Measurements from ENCODE around the gene CPSF4. TPM values are rescaled to one million over a fixed set of nuclear protein-coding genes. Genes with fewer than 3 reads are reported as not detected.
A peak's percentile ranks its signal among the peaks of the same experiment; 100 is the strongest.

CPSF4 gene
- total RNA-seq, 4 donors from 2014 or later: 34.3 to 77.9 (median 50.1) TPM

- peak; percentile 52 to 54 for DNase-seq (ENCODE audit: low spot score in 2 of 2)
- H3K27me3 ChIP-seq: no peaks in the 10 kb centered on the region
- peaks cover 0 to 58% (median 20%) of the 10 kb centered on the region in 4 donors for H3K4me1 ChIP-seq
- H3K27ac ChIP-seq: peak overlapping the region; percentile 70 to 88 (median 76)
- 4 to 11% methylated on average over 31 to 39 of the region's 68 CpGs for WGBS, 2 donors
- no peaks in the 10 kb centered on the region for H3K9me3 ChIP-seq
- H3K4me3 ChIP-seq: peak overlapping the region; percentile 32 to 53 (median 48)
- TF ChIP-seq CTCF (IDR thresholded peaks at IDR 0.05) (no peak), POLR2A (IDR thresholded peaks at IDR 0.05) (peak in 1 of 2 donors; percentile 31), EP300 (IDR thresholded peaks at IDR 0.05) (peak in 1 of 2 donors; percentile 78)
- peaks cover 0 to 89% (median 16%) of the 10 kb centered on the region in 3 donors for H3K36me3 ChIP-seq
Observed at GRCh38 chr7:99392659-99393354, 45.9 kb upstream of the CPSF4 start.

- peak overlapping the region; percentile 32 to 53 (median 48) for H3K4me3 ChIP-seq
- TF ChIP-seq CTCF (IDR thresholded peaks at IDR 0.05): no peak
- DNase-seq (ENCODE audit: low spot score in 2 of 2): no peak
- H3K27ac ChIP-seq: peak overlapping the region; percentile 70 to 88 (median 76)
- 47 to 63% methylated on average over 26 to 29 of the region's 30 CpGs for WGBS, 2 donors
- H3K27me3 ChIP-seq: no peaks in the 10 kb centered on the region
- H3K9me3 ChIP-seq: no peaks in the 10 kb centered on the region
- peaks cover 0 to 89% (median 9%) of the 10 kb centered on the region in 3 donors for H3K36me3 ChIP-seq
- peaks cover 0 to 64% (median 20%) of the 10 kb centered on the region in 4 donors for H3K4me1 ChIP-seq
Observed at GRCh38 chr7:99393355-99394187, 45.2 kb upstream of the CPSF4 start.

- no peak for TF ChIP-seq POLR2A (IDR thresholded peaks at IDR 0.05)
- TF ChIP-seq CTCF (IDR thresholded peaks at IDR 0.05): no peak
- no peak for TF ChIP-seq EP300 (IDR thresholded peaks at IDR 0.05)
- no peak overlapping the region for H3K4me3 ChIP-seq
- H3K4me1 ChIP-seq: peaks cover 0 to 69% (median 20%) of the 10 kb centered on the region in 4 donors
- H3K27ac ChIP-seq: peak overlapping the region in 1 of 4 donors; percentile 88
- H3K9me3 ChIP-seq: no peaks in the 10 kb centered on the region
- no peak for DNase-seq (ENCODE audit: low spot score in 2 of 2)
- WGBS, 2 donors: 66 to 100% methylated on average over 2 to 4 of the region's 4 CpGs
- H3K27me3 ChIP-seq: no peaks in the 10 kb centered on the region
- peaks cover 0 to 89% (median 9%) of the 10 kb centered on the region in 3 donors for H3K36me3 ChIP-seq
Observed at GRCh38 chr7:99394188-99394502, 44.6 kb upstream of the CPSF4 start.

- Histone ChIP-seq H3K4me3 (no peak overlapping the region), H3K4me1 (peaks cover 0 to 84% (median 20%) of the 10 kb centered on the region in 4 donors), H3K9me3 (no peaks in the 10 kb centered on the region), H3K27ac (peak overlapping the region in 3 of 4 donors; percentile 15 to 88 (median 70)), H3K36me3 (peaks cover 0 to 89% (median 6%) of the 10 kb centered on the region in 3 donors), H3K27me3 (no peaks in the 10 kb centered on the region)
- TF ChIP-seq POLR2A (IDR thresholded peaks at IDR 0.05): no peak
- TF ChIP-seq CTCF (IDR thresholded peaks at IDR 0.05): peak in 1 of 5 experiments; percentile 26
- 58 to 60% methylated on average over 14 of the region's 14 CpGs for WGBS, 2 donors
- no peak for DNase-seq (ENCODE audit: low spot score in 2 of 2)
Observed at GRCh38 chr7:99395616-99396327, 43.0 kb upstream of the CPSF4 start.

Measured in tibial nerve (tissue), 4 donors.